ENCODE results near the gene DPY19L2. TPM values are rescaled to one million over a fixed set of nuclear protein-coding genes. Genes with fewer than 3 reads are reported as not detected.
"Not testable (repeated sequence)": the region's sequence is repeated elsewhere in the genome, so short reads cannot be mapped to it uniquely, and the experiment has no call there.

The DPY19L2 gene
- polyA plus RNA-seq, 4 donors, result 24.7 to 99.4 (median 46.5) TPM

DNA sequence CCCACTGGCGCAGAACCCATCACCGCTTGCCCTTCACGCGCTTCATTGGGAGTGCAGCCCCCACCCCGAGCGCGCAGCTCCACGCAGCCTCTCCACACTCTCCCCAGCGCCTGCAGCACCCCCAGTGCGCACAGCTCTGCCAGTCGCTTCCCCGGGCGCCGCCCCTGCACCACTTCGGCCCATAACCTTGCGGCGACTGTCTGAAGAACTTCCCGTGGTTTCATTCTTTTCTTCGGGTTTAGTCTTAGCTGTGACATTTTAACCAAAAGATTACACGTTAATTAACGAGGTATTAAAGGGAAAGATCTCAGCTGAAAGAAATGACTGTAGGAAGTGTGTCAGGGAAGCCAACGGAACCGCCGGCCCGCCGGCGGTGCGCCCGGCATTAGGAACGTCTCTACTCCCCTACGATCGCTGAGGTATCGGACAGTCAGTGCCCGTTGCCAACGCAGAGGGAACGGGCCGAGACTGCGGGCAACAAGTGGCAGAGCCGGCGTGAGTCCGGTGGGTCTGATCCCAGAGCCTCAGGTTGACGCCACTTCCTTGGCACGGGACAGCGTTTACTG lies 590 bp upstream of the DPY19L2 start:
- peak in 3 of 4 donors; percentile 20 to 34 (median 24) for DNase-seq (ENCODE audit: low read depth in 4 of 4, low spot score in 2 of 4)

- DNase-seq (ENCODE audit: low read depth in 4 of 4, low spot score in 2 of 4), result not testable (repeated sequence)
Observed at GRCh38 chr12:63663005-63663404, 5.3 kb downstream of the DPY19L2 start.

DNA sequence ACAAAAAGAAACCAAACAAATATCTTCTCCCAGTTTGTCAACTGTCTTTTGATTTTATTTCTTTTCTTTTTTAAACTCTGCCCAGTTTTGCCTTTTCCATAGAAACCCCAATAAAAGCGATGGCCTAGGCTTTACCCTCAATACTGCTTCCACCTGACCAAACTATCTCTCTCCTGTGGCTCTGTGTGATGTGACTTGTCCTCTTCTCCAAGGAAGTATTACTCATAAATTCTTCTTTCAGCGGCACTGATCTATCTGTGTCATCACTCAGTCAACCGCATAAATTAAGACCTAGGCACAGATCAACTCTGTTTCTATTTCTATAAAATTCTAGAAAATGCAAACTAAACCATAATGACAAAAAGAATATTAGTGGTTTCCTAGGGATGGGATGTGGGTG lies 9.8 kb downstream of the DPY19L2 start:
- not testable (repeated sequence) for DNase-seq (ENCODE audit: low read depth in 4 of 4, low spot score in 2 of 4)

GRCh38 chr12:63656407-63656806 lies 11.9 kb downstream of the DPY19L2 start:
- not testable (repeated sequence) for DNase-seq (ENCODE audit: low read depth in 4 of 4, low spot score in 2 of 4)

- DNase-seq (ENCODE audit: low read depth in 4 of 4, low spot score in 2 of 4), result not testable (repeated sequence)
Observed at GRCh38 chr12:63655543-63656257, 12.6 kb downstream of the DPY19L2 start.

DNA sequence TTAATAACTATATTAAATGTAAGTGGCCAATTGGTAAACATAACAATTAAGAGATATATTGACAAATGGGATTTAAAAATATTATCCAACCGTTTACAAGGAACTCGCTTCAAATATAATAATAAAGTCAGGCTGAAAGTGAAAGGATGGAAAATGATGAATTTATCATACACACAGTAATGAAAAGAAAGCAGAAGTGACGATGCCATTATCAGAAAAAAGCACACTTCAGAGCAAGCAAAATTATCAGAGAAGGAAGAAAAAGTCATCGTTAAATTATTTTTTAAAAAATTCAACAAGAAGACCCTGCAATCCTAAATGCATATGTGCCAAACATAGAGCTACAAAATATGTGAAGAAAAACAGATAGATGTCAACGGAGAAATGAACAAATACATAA lies 13.8 kb downstream of the DPY19L2 start:
- DNase-seq (ENCODE audit: low read depth in 4 of 4, low spot score in 2 of 4), result not testable (repeated sequence)

GRCh38 chr12:63649517-63649916 lies 18.8 kb downstream of the DPY19L2 start:
- DNase-seq (ENCODE audit: low read depth in 4 of 4, low spot score in 2 of 4), result not testable (repeated sequence)

GRCh38 chr12:63643381-63644140 lies 24.7 kb downstream of the DPY19L2 start:
- DNase-seq (ENCODE audit: low read depth in 4 of 4, low spot score in 2 of 4), result not testable (repeated sequence)

- not testable (repeated sequence) for DNase-seq (ENCODE audit: low read depth in 4 of 4, low spot score in 2 of 4)
Observed at GRCh38 chr12:63624258-63624657, 44.0 kb downstream of the DPY19L2 start.

DNA sequence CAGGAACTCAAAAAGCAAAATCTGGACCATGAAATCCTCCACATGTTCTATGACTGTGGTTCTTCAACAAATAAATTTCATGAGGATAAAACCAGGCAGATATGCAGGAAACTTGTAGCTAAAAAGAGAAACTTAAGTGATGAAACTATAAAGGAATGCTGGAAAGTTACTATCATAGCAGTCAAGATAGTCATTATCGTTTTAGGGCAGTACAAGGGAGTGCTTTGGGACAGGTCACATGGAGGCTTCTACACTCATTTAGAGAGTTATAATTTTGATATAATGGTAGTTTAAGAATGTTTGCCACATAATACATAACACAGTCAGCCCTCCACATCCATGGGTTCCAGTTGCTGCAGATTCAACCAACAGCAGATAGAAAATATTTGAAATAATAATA lies 52.7 kb downstream of the DPY19L2 start:
- DNase-seq (ENCODE audit: low read depth in 4 of 4, low spot score in 2 of 4), result not testable (repeated sequence)

- not testable (repeated sequence) for DNase-seq (ENCODE audit: low read depth in 4 of 4, low spot score in 2 of 4)
Observed at GRCh38 chr12:63611285-63611684, 57.0 kb downstream of the DPY19L2 start.

GRCh38 chr12:63609281-63609680 lies 59.0 kb downstream of the DPY19L2 start:
- not testable (repeated sequence) for DNase-seq (ENCODE audit: low read depth in 4 of 4, low spot score in 2 of 4)

DNA sequence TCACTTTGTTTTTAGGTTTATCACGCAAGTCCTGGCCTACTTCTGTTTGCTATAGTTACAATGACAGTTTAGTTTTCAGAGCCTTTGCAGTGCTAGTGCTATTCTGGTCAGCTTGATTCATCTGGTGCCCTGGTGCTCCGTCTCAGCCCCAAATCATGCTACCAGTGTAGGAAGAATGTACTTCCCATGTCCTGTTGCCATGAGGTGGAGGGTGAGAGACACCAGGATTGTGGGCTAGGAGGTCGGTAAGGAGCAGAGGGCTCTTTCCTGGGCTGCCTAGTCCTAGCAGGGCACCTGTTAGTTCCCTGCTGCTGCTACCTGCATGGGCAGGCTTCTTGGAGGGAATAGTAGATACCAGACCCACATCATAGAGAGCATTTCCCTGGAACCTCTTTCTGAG lies 63.3 kb downstream of the DPY19L2 start:
- not testable (repeated sequence) for DNase-seq (ENCODE audit: low read depth in 4 of 4, low spot score in 2 of 4)

GRCh38 chr12:63594828-63595227 lies 73.5 kb downstream of the DPY19L2 start:
- DNase-seq (ENCODE audit: low read depth in 4 of 4, low spot score in 2 of 4), result not testable (repeated sequence)

DNA sequence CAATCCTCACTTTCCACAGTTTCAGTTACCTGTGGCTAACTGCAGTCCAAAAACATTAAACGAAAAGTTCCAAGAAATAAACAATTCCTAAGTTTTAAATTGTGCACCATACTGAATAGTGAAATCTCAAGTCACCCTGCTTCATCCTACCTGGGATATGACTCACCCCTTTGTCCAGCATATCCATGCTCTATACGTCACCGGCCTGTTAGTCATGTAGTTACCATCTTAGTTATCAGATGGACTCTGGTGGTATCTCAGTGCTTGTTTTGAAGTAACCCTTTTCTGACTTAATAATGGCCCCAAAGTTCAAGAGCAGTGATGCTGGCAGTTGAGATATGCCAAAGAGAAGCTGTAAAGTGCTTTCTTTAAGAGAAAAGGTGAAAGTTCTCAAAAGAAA lies 83.9 kb downstream of the DPY19L2 start:
- not testable (repeated sequence) for DNase-seq (ENCODE audit: low read depth in 4 of 4, low spot score in 2 of 4)

GRCh38 chr12:63583289-63583688 lies 85.0 kb downstream of the DPY19L2 start:
- not testable (repeated sequence) for DNase-seq (ENCODE audit: low read depth in 4 of 4, low spot score in 2 of 4)

DNA sequence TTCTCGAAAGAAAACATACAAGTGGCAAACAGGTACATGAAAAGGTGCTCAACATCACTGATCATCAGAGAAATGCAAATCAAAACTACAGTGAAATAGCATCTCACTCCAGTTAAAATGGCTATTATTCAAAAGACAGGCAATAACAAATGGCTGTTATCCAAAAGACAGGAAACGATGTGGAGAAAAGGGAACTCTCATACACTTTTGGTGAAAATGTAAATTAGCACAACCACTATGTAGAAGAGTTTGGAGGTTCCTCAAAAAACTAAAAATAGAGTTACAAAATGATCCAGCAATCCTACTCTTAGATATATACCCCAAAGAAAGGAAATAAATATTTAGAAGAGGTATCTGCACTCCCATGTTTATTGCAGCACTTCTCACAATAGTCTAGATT lies 90.7 kb downstream of the DPY19L2 start:
- not testable (repeated sequence) for DNase-seq (ENCODE audit: low read depth in 4 of 4, low spot score in 2 of 4)

- DNase-seq (ENCODE audit: low read depth in 4 of 4, low spot score in 2 of 4), result not testable (repeated sequence)
Observed at GRCh38 chr12:63572038-63572437, 96.3 kb downstream of the DPY19L2 start.

- not testable (repeated sequence) for DNase-seq (ENCODE audit: low read depth in 4 of 4, low spot score in 2 of 4)
Observed at GRCh38 chr12:63558445-63558844, 109.8 kb downstream of the DPY19L2 start.

DNA sequence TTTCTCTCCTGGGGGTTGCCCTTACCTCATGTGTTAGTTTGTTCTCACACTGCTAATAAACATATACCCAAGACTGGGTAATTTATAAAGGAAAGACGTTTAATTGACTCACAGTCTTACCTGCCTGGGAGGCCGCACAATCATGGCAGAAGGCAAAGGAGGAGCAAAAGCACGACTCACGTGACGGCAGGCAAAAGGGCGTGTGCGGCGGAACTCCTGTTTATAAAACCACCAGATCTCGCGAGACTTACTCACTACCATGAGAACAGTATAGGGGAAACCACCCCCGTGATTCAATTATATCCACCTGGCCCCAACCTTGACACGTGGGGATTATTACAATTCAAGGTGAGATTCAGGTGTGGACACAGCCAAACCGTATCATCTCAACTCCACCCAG lies 116.9 kb downstream of the DPY19L2 start:
- not testable (repeated sequence) for DNase-seq (ENCODE audit: low read depth in 4 of 4, low spot score in 2 of 4)

DNA sequence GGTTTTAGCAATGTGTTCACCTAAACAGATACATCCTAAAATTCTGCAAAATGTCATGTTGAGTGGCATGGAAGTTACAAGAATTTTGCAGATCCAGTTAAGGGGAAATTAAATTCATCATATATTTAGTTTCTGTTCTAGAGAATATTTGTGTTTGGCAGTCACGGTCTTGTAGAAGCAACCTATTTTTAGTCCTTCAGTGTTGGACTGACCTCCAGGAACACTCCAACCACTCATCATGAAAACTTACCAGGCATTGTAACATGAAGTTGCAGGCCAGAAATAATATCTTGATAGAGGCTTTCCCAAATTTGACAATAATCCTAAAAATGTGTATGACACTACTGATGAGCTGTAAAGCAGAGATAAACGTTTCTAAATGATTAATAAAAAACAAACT lies 119.3 kb downstream of the DPY19L2 start:
- DNase-seq (ENCODE audit: low read depth in 4 of 4, low spot score in 2 of 4), result not testable (repeated sequence)
